HEK293 (cell line): ENCODE data around the gene THRA.

Experiments
- CTCF ChIA-PET: fragments of 350-600 bp; formaldehyde crosslinking; extraction: SDS; loops from one replicate; lab custom pipeline; 2021; ENCODE audit warnings: antibody characterized with exemption; lab: Yijun Ruan, JAX
- POLR2A ChIA-PET: fragments of 300-600 bp; formaldehyde crosslinking; extraction: SDS; loops from one replicate; lab custom pipeline; 2020; ENCODE audit warnings: antibody characterized with exemption, inconsistent platforms; lab: Yijun Ruan, JAX
- H3K27ac ChIP-seq: fragments of 200-500 bp; sonication (Bioruptor generic); 2 replicates; pipeline ENCODE4 v1.5.1; 2014; ENCODE audit warnings: low read depth, low read length, control low read depth, inconsistent platforms; ENCODE audit errors: extremely low read depth
- H3K36me3 ChIP-seq, 2 experiments: fragments of 200-500 bp in 1 of 2; sonication (Bioruptor generic) in 1 of 2; 1 replicate in 1 of 2; 2 replicates in 1 of 2; pipeline ENCODE4 v1.5.1; 2014 to 2017; ENCODE audit warnings: inconsistent platforms in 2 of 2, low read length in 2 of 2; ENCODE audit not compliant: control insufficient read depth in 2 of 2, insufficient read depth in 1 of 2
- H3K4me1 ChIP-seq: fragments of 200-500 bp; sonication (Bioruptor generic); 2 replicates; pipeline ENCODE4 v1.5.1; 2014; ENCODE audit warnings: mild to moderate bottlenecking, low read length, inconsistent platforms; ENCODE audit not compliant: control insufficient read depth, insufficient read depth
- H3K4me3 ChIP-seq: 2 replicates; pipeline ENCODE4 v1.5.1; 2011; ENCODE audit warnings: low read depth, mild to moderate bottlenecking, control low read depth, low read length, moderate library complexity
- H3K9me3 ChIP-seq: fragments of 200-500 bp; sonication (Bioruptor generic); 2 replicates; pipeline ENCODE4 v1.5.1; 2014; ENCODE audit warnings: low read depth, low read length, inconsistent platforms; ENCODE audit not compliant: control insufficient read depth, insufficient read depth
- BCL11A ChIP-seq: fragments of 450-650 bp; formaldehyde crosslinking; IDR thresholded peaks from 2 replicates; pipeline ENCODE4 v1.5.1; 2016; ENCODE audit warnings: low read depth, missing biosample characterization, missing genetic modification characterization
- GLI2 ChIP-seq: fragments of 450-650 bp; formaldehyde crosslinking; IDR thresholded peaks from 2 replicates; pipeline ENCODE4; 2017; ENCODE audit warnings: missing biosample characterization, missing genetic modification characterization, low read depth, borderline replicate concordance
- GLIS2 ChIP-seq: fragments of 450-650 bp; formaldehyde crosslinking; IDR thresholded peaks from 2 replicates; pipeline ENCODE4 v1.5.1; 2016; ENCODE audit warnings: missing biosample characterization, missing genetic modification characterization
- HOXC10 ChIP-seq: sonication (generic); formaldehyde crosslinking; IDR thresholded peaks from 2 replicates; pipeline ENCODE4 v1.8.1; 2023; ENCODE audit warnings: mild to moderate bottlenecking, missing genetic modification reagents
- IKZF3 ChIP-seq: fragments of 450-650 bp; IDR thresholded peaks from 2 replicates; pipeline ENCODE4 v1.5.0; 2018; ENCODE audit warnings: missing biosample characterization, mild to moderate bottlenecking, missing genetic modification characterization, moderate library complexity
- KLF7 ChIP-seq: fragments of 450-650 bp; formaldehyde crosslinking; IDR thresholded peaks from 2 replicates; pipeline ENCODE4 v1.5.1; 2016; ENCODE audit warnings: missing biosample characterization, missing genetic modification characterization, borderline replicate concordance
- REPIN1 ChIP-seq: fragments of 450-650 bp; formaldehyde crosslinking; IDR thresholded peaks from 2 replicates; pipeline ENCODE4 v1.5.1; 2017; ENCODE audit warnings: missing biosample characterization, missing genetic modification characterization, low read depth
- ZBTB6 ChIP-seq: fragments of 450-650 bp; formaldehyde crosslinking; IDR thresholded peaks from 2 replicates; pipeline ENCODE4 v1.5.1; 2017; ENCODE audit warnings: missing biosample characterization, missing genetic modification characterization
- ZBTB8A ChIP-seq: fragments of 450-650 bp; formaldehyde crosslinking; IDR thresholded peaks from 2 replicates; pipeline ENCODE4 v1.5.1; 2016; ENCODE audit warnings: missing biosample characterization, missing genetic modification characterization
- ZNF324 ChIP-seq: fragments of 450-650 bp; formaldehyde crosslinking; IDR thresholded peaks from 2 replicates; pipeline ENCODE4 v1.5.1; 2016; ENCODE audit warnings: missing biosample characterization, missing genetic modification characterization
- ZNF394 ChIP-seq: fragments of 450-650 bp; formaldehyde crosslinking; IDR thresholded peaks from 2 replicates; pipeline ENCODE4 v1.5.1; 2016; ENCODE audit warnings: missing biosample characterization, missing genetic modification characterization, mild to moderate bottlenecking, moderate library complexity, borderline replicate concordance
- ZNF518A ChIP-seq: fragments of 450-650 bp; formaldehyde crosslinking; conservative IDR thresholded peaks from 2 replicates; pipeline ENCODE4 v1.5.1; 2016; ENCODE audit warnings: low read depth, missing biosample characterization, missing genetic modification characterization
- ZNF585B ChIP-seq: fragments of 450-650 bp; formaldehyde crosslinking; IDR thresholded peaks from 2 replicates; pipeline ENCODE4 v1.5.1; 2016; ENCODE audit warnings: missing biosample characterization, missing genetic modification characterization
- ZNF600 ChIP-seq: fragments of 450-650 bp; formaldehyde crosslinking; IDR thresholded peaks from 2 replicates; pipeline ENCODE4 v1.5.1; 2016; ENCODE audit warnings: missing biosample characterization, missing genetic modification characterization
- ZNF660 ChIP-seq: fragments of 450-650 bp; IDR thresholded peaks from 2 replicates; pipeline ENCODE4 v1.5.1; 2018; ENCODE audit warnings: missing biosample characterization, mild to moderate bottlenecking, missing genetic modification characterization
- ZNF785 ChIP-seq: fragments of 450-650 bp; formaldehyde crosslinking; IDR thresholded peaks from 2 replicates; pipeline ENCODE4 v1.5.1; 2016; ENCODE audit warnings: missing biosample characterization, missing genetic modification characterization
- ZSCAN4 ChIP-seq: fragments of 450-650 bp; formaldehyde crosslinking; IDR thresholded peaks from 2 replicates; pipeline ENCODE4 v1.5.1; 2017; ENCODE audit warnings: missing biosample characterization, missing genetic modification characterization
- TF ChIP-seq, protein P1 (sequence below): fragments of 450-650 bp; formaldehyde crosslinking; IDR thresholded peaks from 2 replicates; pipeline ENCODE4 v1.5.1; 2016; ENCODE audit warnings: missing biosample characterization, missing genetic modification characterization

THRA gene

GRCh38 chr17:40058186-40058784 lies 4.5 kb upstream of the THRA start:
- TF ChIP-seq, protein P1, sequence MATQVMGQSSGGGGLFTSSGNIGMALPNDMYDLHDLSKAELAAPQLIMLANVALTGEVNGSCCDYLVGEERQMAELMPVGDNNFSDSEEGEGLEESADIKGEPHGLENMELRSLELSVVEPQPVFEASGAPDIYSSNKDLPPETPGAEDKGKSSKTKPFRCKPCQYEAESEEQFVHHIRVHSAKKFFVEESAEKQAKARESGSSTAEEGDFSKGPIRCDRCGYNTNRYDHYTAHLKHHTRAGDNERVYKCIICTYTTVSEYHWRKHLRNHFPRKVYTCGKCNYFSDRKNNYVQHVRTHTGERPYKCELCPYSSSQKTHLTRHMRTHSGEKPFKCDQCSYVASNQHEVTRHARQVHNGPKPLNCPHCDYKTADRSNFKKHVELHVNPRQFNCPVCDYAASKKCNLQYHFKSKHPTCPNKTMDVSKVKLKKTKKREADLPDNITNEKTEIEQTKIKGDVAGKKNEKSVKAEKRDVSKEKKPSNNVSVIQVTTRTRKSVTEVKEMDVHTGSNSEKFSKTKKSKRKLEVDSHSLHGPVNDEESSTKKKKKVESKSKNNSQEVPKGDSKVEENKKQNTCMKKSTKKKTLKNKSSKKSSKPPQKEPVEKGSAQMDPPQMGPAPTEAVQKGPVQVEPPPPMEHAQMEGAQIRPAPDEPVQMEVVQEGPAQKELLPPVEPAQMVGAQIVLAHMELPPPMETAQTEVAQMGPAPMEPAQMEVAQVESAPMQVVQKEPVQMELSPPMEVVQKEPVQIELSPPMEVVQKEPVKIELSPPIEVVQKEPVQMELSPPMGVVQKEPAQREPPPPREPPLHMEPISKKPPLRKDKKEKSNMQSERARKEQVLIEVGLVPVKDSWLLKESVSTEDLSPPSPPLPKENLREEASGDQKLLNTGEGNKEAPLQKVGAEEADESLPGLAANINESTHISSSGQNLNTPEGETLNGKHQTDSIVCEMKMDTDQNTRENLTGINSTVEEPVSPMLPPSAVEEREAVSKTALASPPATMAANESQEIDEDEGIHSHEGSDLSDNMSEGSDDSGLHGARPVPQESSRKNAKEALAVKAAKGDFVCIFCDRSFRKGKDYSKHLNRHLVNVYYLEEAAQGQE (tag by site-specific recombination): no peak
- TF ChIP-seq ZNF585B (tag by site-specific recombination) (no peak), ZNF785 (no peak), KLF7 (no peak), ZBTB6 (tag by site-specific recombination) (no peak), REPIN1 (tag by site-specific recombination) (no peak), GLIS2 (tag by site-specific recombination) (no peak), ZNF324 (tag by site-specific recombination) (no peak), BCL11A (tag by site-specific recombination) (no peak), ZSCAN4 (tag by site-specific recombination) (no peak), HOXC10 (CRISPR knock-in tag) (no peak), IKZF3 (tag by site-specific recombination) (no peak), ZNF660 (no peak), ZNF600 (no peak), ZNF394 (tag by site-specific recombination) (no peak), ZBTB8A (tag by site-specific recombination) (no peak), ZNF518A (no peak), GLI2 (tag by site-specific recombination) (no peak)
- no peak overlapping the region for H3K27ac ChIP-seq
- H3K4me3 ChIP-seq: no peak overlapping the region
- 0 out of 2 replicates have a peak, but pooled peaks cover 2% of the 10 kb centered on the region for H3K4me1 ChIP-seq
- CTCF ChIA-PET: interaction anchor here (0.9 to 10.6 kb wide), 6 partner anchors 16 to 54 kb away, joined by 3 to 166 read pairs (median 4); no protein-coding TSS in a partner anchor
- H3K36me3 ChIP-seq: no peaks in the 10 kb centered on the region
- POLR2A ChIA-PET: no interaction called here
- H3K9me3 ChIP-seq: no peaks in the 10 kb centered on the region
